NCI-H1417 (cell line): ENCODE results near the gene TSSK3.
"Not testable (repeated sequence)": the region's sequence is repeated elsewhere in the genome, so short reads cannot be mapped to it uniquely, and the experiment has no call there.

ENCODE experiments used
- DNase-seq, 3 experiments: peaks; one replicate each; lab custom pipeline; 2025; lab: John Stamatoyannopoulos, UW

The TSSK3 gene

GRCh38 chr1:32363713-32364112, 1.4 kb downstream of the TSSK3 start:
- no peak for DNase-seq

DNA sequence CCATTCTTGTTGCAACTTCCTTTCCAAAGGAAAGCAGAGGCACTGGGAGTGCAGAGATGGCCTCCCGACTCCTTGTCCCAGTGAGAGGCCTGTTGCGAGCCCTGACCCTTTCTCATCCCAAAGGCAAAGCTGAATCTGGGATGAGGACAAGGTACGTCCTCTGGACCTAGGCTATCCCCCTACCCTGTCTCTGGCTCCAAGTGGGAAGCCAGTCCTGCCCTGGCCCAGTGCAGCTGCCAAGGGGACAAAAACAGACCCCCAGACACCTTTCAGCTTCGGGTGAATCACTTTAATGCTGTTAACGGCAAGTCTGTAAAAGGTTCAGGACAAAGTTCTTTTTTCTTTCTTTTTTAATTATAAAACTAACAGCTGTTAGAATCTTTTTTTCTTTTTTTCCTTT, 2.5 kb downstream of the TSSK3 start:
- no peak for DNase-seq

DNA sequence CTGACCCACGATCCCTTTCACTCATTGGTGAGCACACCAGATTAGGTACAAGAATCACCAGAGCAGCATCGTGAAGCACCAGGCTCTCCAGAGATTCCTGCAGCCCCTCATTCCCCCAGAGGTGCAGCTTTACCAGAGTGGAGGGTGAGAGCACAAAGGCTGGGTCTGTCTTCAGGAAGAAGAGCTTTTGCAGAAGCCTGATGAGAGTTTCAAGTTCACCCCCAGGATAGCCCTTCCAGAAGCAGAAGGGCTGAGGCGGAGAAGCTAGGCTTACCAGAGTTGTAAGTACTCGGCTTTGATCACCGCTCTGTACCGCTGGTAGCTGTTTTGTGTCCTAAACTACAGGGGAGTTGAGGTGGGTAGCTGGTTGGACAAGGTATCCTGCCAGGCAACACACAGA, 3.1 kb downstream of the TSSK3 start:
- no peak for DNase-seq

DNA sequence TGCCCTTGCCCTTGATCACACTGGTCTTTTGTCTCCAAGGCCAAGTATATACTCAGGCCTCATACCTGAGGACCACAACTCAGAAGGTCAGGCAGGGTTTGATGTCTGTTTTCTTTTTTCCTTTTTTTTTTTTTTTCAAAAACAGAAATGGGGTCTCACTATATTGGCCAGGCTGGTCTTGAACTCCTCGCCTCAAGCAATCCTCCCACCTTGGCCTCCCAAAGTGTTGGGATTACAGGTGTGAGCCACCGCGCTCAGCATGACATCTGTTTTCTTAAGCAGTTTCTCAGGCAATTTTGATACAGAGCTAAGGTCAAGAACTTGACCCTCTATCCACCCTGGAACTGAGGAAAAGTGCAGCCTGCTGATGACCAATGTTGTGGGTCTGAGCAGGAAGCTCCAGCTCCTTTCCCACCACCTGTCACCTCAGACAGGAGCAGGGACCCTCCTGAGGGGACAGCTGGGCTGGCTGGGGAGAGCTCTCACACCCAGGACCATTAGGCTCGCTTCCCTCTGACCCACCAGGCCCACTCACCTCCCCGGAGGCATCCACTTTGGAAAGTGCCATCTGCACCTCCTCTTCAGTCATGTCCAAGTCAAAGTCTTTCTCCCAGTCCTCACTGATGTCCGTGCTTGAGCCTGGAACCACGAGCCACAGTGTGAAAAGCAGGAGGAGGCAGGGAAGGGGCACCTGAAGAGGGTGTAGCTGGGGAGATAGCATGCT, 5.7 kb downstream of the TSSK3 start:
- no peak for DNase-seq

DNA sequence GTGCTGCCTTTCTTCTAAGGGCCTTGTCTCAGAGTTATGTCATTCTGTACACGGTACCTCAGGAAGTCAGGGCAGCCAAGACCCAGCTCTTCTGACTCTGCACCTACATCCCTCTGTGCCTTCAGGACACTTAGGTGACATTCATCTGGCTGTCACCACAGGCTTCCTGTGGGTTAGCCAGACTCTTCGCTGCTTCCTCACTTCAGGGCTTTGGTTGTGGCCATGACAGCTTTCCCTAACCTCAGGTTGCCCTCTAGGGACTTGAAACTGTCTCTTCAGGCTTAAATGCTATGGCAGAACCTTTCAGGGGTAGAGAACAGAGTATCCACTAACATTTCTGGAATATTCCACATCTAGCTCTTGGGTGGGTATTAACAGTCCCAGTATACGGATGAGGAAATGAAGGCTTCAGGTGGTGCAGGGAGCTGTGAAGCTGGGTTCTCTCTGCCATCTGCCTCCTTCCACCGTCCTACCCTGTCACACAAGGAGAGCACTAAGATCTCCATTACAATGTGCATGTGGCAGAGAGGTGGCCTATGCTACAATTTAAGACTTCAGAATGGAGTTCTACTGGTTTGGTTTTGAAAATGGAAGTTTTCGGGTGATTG, 9.9 kb downstream of the TSSK3 start:
- no peak for DNase-seq

GRCh38 chr1:32373996-32374592, 11.8 kb downstream of the TSSK3 start:
- DNase-seq, result no peak

GRCh38 chr1:32376199-32376598, 13.9 kb downstream of the TSSK3 start:
- no peak for DNase-seq

DNA sequence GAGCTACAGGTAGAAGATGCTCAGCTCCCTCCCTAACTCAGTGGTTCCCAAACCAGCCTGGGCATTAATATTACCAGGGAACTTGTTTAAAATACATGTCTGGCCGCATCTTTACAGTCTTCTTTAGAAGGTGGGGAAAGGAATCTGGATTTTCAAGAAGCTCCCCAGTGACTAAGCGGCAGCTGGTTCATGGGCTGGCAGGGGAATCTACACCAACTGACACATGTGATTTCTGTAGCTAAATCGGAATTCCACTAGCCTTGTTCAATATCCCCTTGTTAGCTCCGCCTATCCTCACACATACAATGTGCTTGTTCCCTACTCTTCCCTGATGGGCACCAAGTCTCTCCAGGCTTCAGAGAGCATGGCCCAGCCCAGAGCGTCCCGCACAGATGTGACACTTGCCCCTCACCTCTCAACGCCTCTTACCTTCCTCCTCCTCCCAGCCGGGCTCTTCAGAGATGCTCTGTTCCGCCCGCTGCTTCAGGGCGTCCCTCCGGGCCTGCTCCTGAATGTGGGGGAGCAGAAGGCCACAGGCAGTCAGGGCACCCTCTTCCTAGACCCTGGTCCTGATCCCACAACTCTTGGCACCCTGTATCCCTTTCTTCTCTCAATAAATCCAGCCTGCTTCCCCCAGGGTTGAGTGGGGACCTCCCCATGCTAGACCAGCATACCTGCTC, 15.3 kb downstream of the TSSK3 start:
- DNase-seq, result no peak

GRCh38 chr1:32380057-32380456, 17.7 kb downstream of the TSSK3 start:
- DNase-seq, result no peak

DNA sequence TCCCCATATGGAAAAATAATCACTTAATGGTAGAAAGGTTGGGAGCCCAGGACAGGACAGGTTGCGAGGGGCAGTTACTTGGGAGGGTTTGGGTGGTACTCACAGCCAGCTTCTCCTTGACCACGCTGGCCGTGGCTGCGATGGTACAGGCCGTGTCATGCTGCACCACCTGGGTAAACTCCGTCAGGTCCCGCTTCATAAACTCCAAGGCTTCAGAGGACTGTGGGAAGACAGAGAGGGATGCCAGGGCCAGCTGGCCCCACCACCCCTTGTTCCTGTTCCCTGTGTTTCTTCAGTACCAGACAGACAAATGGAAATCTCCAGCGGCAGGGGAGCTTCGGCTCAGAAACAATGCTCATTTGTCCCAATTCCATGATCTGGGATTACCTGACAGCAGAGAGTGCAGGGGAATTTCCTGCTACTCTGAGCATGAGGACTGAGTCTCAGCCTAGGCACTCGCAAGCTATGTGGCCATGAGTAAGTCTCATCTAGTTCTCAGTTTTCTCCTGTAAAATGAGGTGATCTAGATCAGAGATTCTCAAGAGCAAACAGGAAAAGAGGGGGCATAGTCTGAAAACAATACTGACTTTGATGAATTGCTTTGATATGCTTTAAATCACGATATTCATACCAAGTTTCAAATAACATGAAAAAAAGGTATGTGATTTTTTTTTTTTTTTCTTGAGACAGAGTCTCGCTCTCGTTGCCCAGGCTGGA, 24.5 kb downstream of the TSSK3 start:
- DNase-seq, result no peak

DNA sequence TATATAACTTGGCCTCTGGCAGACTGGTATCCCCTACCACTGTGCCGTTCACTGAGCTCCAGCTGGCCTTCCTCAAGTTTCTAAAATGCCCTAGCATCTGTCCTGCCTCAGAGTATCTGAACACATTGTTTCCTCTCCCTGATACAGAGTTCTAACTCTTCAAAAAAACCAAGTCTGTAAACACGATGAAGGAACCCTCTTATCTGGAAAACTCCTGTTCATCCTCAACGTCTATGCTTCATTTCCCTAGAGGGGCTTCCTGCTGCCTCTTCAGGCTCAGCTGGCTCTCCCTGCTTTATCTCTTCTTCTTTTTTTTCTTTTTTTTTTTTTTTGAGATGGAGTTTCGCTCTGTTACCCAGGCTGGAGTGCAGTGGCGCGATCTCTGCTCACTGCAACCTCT, 26.3 kb downstream of the TSSK3 start:
- DNase-seq, result no peak

DNA sequence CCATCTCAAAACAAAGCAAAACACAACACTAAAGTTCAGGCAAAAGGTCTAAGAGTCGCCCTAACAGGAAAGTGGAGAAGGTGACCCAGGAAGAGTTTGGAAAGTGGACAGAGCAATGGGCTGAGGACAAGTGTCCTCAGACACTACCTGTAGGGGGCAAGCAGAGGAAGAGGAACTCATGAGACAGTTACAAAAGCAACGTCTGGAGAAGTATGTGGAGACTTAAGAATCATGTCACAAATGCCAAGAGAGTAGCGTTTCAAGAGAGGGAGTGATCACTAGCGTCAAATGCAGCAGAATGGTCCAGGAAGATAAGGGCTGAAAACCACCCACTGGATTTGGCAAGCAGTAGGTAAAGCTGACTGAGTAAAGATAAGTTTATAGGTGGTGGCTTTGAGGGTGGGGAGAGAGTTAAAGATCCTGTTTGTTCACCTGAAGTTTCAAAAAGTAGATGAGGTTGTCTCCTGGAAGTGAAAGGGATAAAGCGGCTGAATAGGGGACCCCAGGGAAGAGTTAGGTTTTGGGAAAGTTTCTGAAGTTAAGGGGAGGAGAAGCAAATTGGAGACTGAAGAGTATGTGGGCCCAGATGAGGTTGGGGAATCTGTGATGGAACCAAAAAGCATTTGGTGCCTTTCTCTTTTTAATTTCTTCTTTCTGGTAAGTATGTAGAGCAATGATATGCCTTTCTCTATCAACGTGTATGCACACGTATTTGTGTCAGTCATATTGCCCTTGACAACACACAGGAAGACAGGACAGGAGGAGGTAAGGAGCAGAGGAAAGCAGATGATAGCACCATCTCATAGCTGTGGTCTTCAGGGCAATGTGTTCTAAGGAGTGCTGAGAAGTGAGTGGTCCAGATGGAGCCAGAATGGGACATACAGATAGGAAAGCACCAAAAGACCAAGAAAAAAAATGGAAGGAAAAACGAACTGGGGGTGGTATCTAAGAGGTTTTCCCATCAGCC, 28.8 kb downstream of the TSSK3 start:
- no peak for DNase-seq

DNA sequence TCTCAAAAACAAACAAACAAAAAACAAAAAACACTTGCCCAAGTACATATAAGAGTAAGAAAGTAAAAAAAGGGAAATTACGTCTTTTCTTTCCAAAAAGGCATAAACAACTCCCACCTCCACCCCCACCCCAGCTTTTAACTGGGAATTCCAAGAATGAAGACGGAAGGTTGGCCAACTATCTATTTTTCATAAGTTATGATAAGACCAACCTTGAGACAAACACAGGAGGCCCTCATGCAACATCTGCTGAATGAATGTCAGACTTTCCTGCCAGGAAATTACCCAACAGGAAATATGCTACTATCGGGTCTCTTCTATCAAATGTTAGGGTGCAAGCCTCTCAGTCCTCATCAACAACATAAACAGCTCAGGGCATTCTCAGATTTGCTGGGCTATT, 30.0 kb downstream of the TSSK3 start:
- DNase-seq, result no peak

- no peak for DNase-seq
These were observed 30.8 kb downstream of the TSSK3 start for GRCh38 chr1:32393136-32393535.

DNA sequence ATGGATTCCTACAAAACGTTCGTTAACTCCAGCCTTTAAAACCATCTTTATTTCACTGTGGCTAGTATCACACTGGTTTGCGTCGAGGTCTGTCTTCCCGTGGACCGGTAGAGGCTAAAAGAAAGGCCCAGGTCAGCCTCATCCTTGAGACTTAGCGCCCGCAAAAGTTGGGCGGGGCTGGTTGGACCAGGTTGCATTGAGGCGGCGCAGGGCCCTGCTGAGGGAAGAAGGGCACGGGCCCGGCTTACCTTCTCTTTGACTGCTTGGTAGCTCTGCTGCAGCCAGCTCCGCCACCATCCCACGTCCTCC, 31.4 kb downstream of the TSSK3 start:
- no peak for DNase-seq

- DNase-seq, result peak; percentile 98 to 100 (median 99)
These were observed 32.0 kb downstream of the TSSK3 start, which contains the start of gene BSDC1 for GRCh38 chr1:32394141-32394889. Gene BSDC1, minus strand, starts transcription at chr1:32394441. Its CDS starts 27 bp downstream, at chr1:32394414.

DNA sequence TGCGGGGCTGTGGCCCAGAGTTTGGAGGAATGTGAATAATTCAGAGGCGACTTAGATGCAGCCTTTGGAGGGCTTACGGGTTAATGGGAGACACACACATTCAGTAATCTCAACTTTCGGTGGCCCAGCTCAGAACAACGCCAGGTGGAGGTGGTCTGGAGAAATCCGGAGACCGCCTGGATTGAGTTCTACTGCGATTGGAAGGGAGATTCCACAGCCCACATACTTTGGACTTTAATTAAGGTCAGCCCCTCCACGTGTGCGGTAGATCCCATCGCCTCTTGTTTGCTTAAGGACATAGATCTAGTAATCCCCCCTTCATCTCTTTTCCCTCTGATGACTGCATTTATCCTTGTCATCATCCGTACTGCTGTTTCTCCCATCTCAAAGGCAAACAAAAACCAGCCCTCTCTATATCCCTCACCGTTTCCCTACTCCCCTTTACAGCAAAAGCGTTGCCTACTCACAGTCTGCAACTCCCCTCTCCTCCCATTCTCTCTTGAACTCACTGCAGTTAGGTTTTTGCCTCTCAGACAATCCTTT, 32.6 kb downstream of the TSSK3 start:
- DNase-seq, result peak in 2 of 3 experiments; percentile 63 to 65

DNA sequence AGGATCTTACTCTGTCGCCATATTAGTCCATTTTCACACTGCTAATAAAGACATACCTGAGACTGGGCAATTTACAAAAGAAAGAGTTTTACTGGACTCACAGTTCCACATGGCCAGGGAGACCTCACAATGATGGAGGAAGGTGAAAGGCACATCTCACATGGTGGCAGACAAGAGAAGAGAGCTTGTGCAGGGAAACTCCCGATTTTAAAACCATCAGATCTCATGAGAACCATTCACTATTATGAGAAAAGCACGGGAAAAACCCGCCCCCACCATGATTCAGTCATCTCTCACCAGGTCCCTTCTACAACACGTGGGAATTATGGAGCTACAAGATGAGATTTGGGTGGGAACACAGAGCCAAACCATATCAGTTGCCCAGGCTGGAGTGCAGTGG, 34.2 kb downstream of the TSSK3 start:
- not testable (repeated sequence) for DNase-seq

- DNase-seq, result no peak
These were observed 36.1 kb downstream of the TSSK3 start for GRCh38 chr1:32398401-32398800.

DNA sequence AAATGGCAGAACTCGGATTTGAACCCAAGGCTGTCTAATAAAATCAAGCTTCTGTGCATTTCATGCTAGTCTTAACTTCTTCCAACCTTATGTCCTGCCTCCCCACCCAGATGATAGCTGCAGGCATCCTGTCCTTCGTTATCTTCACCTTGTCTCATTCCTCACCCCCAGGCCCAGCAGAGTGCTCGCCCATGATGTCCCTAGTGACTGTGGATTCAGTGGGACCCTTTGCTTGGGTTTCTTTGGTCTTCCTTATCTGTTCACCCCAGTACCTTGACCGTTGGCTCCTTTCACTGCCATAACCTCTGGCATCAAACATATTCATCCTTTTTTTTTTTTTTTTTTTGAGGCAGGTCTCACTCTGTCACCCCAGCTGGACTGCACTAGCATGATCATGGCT, 37.5 kb downstream of the TSSK3 start:
- no peak for DNase-seq
